Measurements from ENCODE around the gene PTPDC1.

Gene PTPDC1

GRCh38 chr9:94097788-94098414, 13.6 kb downstream of the PTPDC1 start:
- peaks cover 1% of the 10 kb centered on the region for H3K79me1 ChIP-seq (replicated peaks; ENCODE audit: low read length, poor library complexity, severe bottlenecking)
- 45% methylated on average over 6 of the region's 6 CpGs for WGBS
- H3K4ac ChIP-seq (ENCODE audit: low read depth in 1 of 2, low read length in 2 of 2), result peak overlapping the region in 1 of 2 experiments; percentile 71

GRCh38 chr9:94100152-94100879, 16.1 kb downstream of the PTPDC1 start:
- 100% methylated on average over 2 of the region's 2 CpGs for WGBS
- no peak overlapping the region for H2AFZ ChIP-seq (ENCODE audit: low read depth, low read length)

More at GRCh38 chr9:94097788-94098414, 13.6 kb downstream of the PTPDC1 start:
- peak overlapping the region; percentile 30 for H3K9ac ChIP-seq (ENCODE audit: low read length)
- DNase-seq, result peak; percentile 86
- peak overlapping the region in 1 of 2 experiments; percentile 91 for H3K14ac ChIP-seq (ENCODE audit: low read length in 2 of 2)
- peak overlapping the region in 1 of 2 experiments; percentile 42 for H3K18ac ChIP-seq (ENCODE audit: low read depth in 1 of 2, low read length in 2 of 2)
- H4K91ac ChIP-seq (ENCODE audit: low read length), result no peak overlapping the region
- H2AK5ac ChIP-seq (ENCODE audit: low read length, severe bottlenecking), result no peak overlapping the region
- no peak overlapping the region for H2AFZ ChIP-seq (ENCODE audit: low read depth, low read length)
- H3K27me3 ChIP-seq (ENCODE audit: control insufficient read depth in 1 of 2, insufficient read depth in 1 of 2, low read length in 2 of 2), result no peaks in the 10 kb centered on the region
- no peak overlapping the region for H2BK15ac ChIP-seq (ENCODE audit: low read depth, poor library complexity, severe bottlenecking)
- H2BK120ac ChIP-seq (ENCODE audit: low read depth, low read length), result no peak overlapping the region
- H3K9me3 ChIP-seq (ENCODE audit: control insufficient read depth, low read length), result no peaks in the 10 kb centered on the region
- peaks cover 6 to 11% of the 10 kb centered on the region in 2 experiments for H3K36me3 ChIP-seq (ENCODE audit: control insufficient read depth in 1 of 2, insufficient read depth in 2 of 2, low read depth in 1 of 2, low read length in 2 of 2)
- H4K8ac ChIP-seq (ENCODE audit: low read length), result peak overlapping the region; percentile 84
- H3K23ac ChIP-seq (ENCODE audit: low read length in 2 of 2), result peak overlapping the region in 1 of 2 experiments; percentile 40
- peak overlapping the region in 1 of 2 experiments; percentile 32 for H2BK12ac ChIP-seq (ENCODE audit: low read length in 2 of 2)
- peaks cover 2% of the 10 kb centered on the region for H3K4me1 ChIP-seq (ENCODE audit: control insufficient read depth, insufficient read depth, low read depth, low read length)
- H3K27ac ChIP-seq (ENCODE audit: low read length, poor library complexity, severe bottlenecking), result no peak overlapping the region
- H3K4me2 ChIP-seq (ENCODE audit: low read length, poor library complexity, severe bottlenecking), result no peak overlapping the region
- no peak overlapping the region for H2BK5ac ChIP-seq (ENCODE audit: low read depth, low read length, poor library complexity, severe bottlenecking)
- H3K4me3 ChIP-seq (ENCODE audit: insufficient read depth in 1 of 2, low read depth in 1 of 2, low read length in 2 of 2), result no peak overlapping the region

GRCh38 chr9:94101162-94101853, 17.0 kb downstream of the PTPDC1 start:
- Histone ChIP-seq H2BK12ac (ENCODE audit: low read length in 2 of 2) (no peak overlapping the region), H3K4me1 (ENCODE audit: control insufficient read depth, insufficient read depth, low read depth, low read length) (peaks cover 2% of the 10 kb centered on the region), H3K27me3 (ENCODE audit: control insufficient read depth in 1 of 2, insufficient read depth in 1 of 2, low read length in 2 of 2) (no peaks in the 10 kb centered on the region), H2BK15ac (ENCODE audit: low read depth, poor library complexity, severe bottlenecking) (no peak overlapping the region), H3K4me3 (ENCODE audit: insufficient read depth in 1 of 2, low read depth in 1 of 2, low read length in 2 of 2) (no peak overlapping the region), H3K36me3 (ENCODE audit: control insufficient read depth in 1 of 2, insufficient read depth in 2 of 2, low read depth in 1 of 2, low read length in 2 of 2) (peaks cover 8 to 11% of the 10 kb centered on the region in 2 experiments), H2BK5ac (ENCODE audit: low read depth, low read length, poor library complexity, severe bottlenecking) (no peak overlapping the region), H3K4ac (ENCODE audit: low read depth in 1 of 2, low read length in 2 of 2) (no peak overlapping the region), H3K79me1 (replicated peaks; ENCODE audit: low read length, poor library complexity, severe bottlenecking) (peaks cover 1% of the 10 kb centered on the region), H2BK120ac (ENCODE audit: low read depth, low read length) (no peak overlapping the region), H4K8ac (ENCODE audit: low read length) (no peak overlapping the region), H4K91ac (ENCODE audit: low read length) (no peak overlapping the region), H3K9ac (ENCODE audit: low read length) (no peak overlapping the region), H3K14ac (ENCODE audit: low read length in 2 of 2) (no peak overlapping the region), H2AFZ (ENCODE audit: low read depth, low read length) (no peak overlapping the region), H3K27ac (ENCODE audit: low read length, poor library complexity, severe bottlenecking) (no peak overlapping the region), H3K4me2 (ENCODE audit: low read length, poor library complexity, severe bottlenecking) (no peak overlapping the region), H2AK5ac (ENCODE audit: low read length, severe bottlenecking) (no peak overlapping the region), H3K9me3 (ENCODE audit: control insufficient read depth, low read length) (no peaks in the 10 kb centered on the region), H3K18ac (ENCODE audit: low read depth in 1 of 2, low read length in 2 of 2) (no peak overlapping the region), H3K23ac (ENCODE audit: low read length in 2 of 2) (no peak overlapping the region)
- 89% methylated on average over 5 of the region's 7 CpGs for WGBS
- DNase-seq, result no peak

More at GRCh38 chr9:94100152-94100879, 16.1 kb downstream of the PTPDC1 start:
- Histone ChIP-seq H3K18ac (ENCODE audit: low read depth in 1 of 2, low read length in 2 of 2) (no peak overlapping the region), H3K4me3 (ENCODE audit: insufficient read depth in 1 of 2, low read depth in 1 of 2, low read length in 2 of 2) (no peak overlapping the region), H2BK5ac (ENCODE audit: low read depth, low read length, poor library complexity, severe bottlenecking) (no peak overlapping the region), H2AK5ac (ENCODE audit: low read length, severe bottlenecking) (no peak overlapping the region), H3K4me1 (ENCODE audit: control insufficient read depth, insufficient read depth, low read depth, low read length) (peaks cover 2% of the 10 kb centered on the region), H3K4me2 (ENCODE audit: low read length, poor library complexity, severe bottlenecking) (no peak overlapping the region), H2BK12ac (ENCODE audit: low read length in 2 of 2) (no peak overlapping the region), H3K4ac (ENCODE audit: low read depth in 1 of 2, low read length in 2 of 2) (no peak overlapping the region), H3K9ac (ENCODE audit: low read length) (no peak overlapping the region), H3K14ac (ENCODE audit: low read length in 2 of 2) (no peak overlapping the region), H4K8ac (ENCODE audit: low read length) (no peak overlapping the region), H3K36me3 (ENCODE audit: control insufficient read depth in 1 of 2, insufficient read depth in 2 of 2, low read depth in 1 of 2, low read length in 2 of 2) (peaks cover 11 to 12% of the 10 kb centered on the region in 2 experiments), H3K79me1 (replicated peaks; ENCODE audit: low read length, poor library complexity, severe bottlenecking) (peaks cover 1% of the 10 kb centered on the region), H3K27ac (ENCODE audit: low read length, poor library complexity, severe bottlenecking) (no peak overlapping the region), H2BK15ac (ENCODE audit: low read depth, poor library complexity, severe bottlenecking) (no peak overlapping the region), H4K91ac (ENCODE audit: low read length) (no peak overlapping the region), H3K23ac (ENCODE audit: low read length in 2 of 2) (no peak overlapping the region), H2BK120ac (ENCODE audit: low read depth, low read length) (no peak overlapping the region), H3K9me3 (ENCODE audit: control insufficient read depth, low read length) (no peaks in the 10 kb centered on the region), H3K27me3 (ENCODE audit: control insufficient read depth in 1 of 2, insufficient read depth in 1 of 2, low read length in 2 of 2) (no peaks in the 10 kb centered on the region)
- no peak for DNase-seq

GRCh38 chr9:94108584-94108983, 24.3 kb downstream of the PTPDC1 start:
- Histone ChIP-seq H3K9ac (ENCODE audit: low read length) (no peak overlapping the region), H2AFZ (ENCODE audit: low read depth, low read length) (peak overlapping the region; percentile 61), H2BK12ac (ENCODE audit: low read length in 2 of 2) (no peak overlapping the region), H3K27ac (ENCODE audit: low read length, poor library complexity, severe bottlenecking) (no peak overlapping the region), H2AK5ac (ENCODE audit: low read length, severe bottlenecking) (no peak overlapping the region), H3K4ac (ENCODE audit: low read depth in 1 of 2, low read length in 2 of 2) (no peak overlapping the region), H2BK120ac (ENCODE audit: low read depth, low read length) (no peak overlapping the region), H3K79me1 (replicated peaks; ENCODE audit: low read length, poor library complexity, severe bottlenecking) (no peaks in the 10 kb centered on the region), H4K8ac (ENCODE audit: low read length) (peak overlapping the region; percentile 53), H2BK5ac (ENCODE audit: low read depth, low read length, poor library complexity, severe bottlenecking) (no peak overlapping the region), H2BK15ac (ENCODE audit: low read depth, poor library complexity, severe bottlenecking) (no peak overlapping the region), H3K36me3 (ENCODE audit: control insufficient read depth in 1 of 2, insufficient read depth in 2 of 2, low read depth in 1 of 2, low read length in 2 of 2) (peaks cover 0 to 7% of the 10 kb centered on the region in 2 experiments), H3K14ac (ENCODE audit: low read length in 2 of 2) (peak overlapping the region in 1 of 2 experiments; percentile 76), H3K18ac (ENCODE audit: low read depth in 1 of 2, low read length in 2 of 2) (no peak overlapping the region), H4K91ac (ENCODE audit: low read length) (no peak overlapping the region), H3K4me3 (ENCODE audit: insufficient read depth in 1 of 2, low read depth in 1 of 2, low read length in 2 of 2) (no peak overlapping the region), H3K4me2 (ENCODE audit: low read length, poor library complexity, severe bottlenecking) (no peak overlapping the region), H3K4me1 (ENCODE audit: control insufficient read depth, insufficient read depth, low read depth, low read length) (no peaks in the 10 kb centered on the region), H3K23ac (ENCODE audit: low read length in 2 of 2) (no peak overlapping the region), H3K9me3 (ENCODE audit: control insufficient read depth, low read length) (no peaks in the 10 kb centered on the region), H3K27me3 (ENCODE audit: control insufficient read depth in 1 of 2, insufficient read depth in 1 of 2, low read length in 2 of 2) (no peaks in the 10 kb centered on the region)
- WGBS, result 57% methylated on average over 3 of the region's 3 CpGs
- no peak for DNase-seq
